ENCODE measurements around the gene ZFP1.

ZFP1 gene

GRCh38 chr16:75192606-75193264, 44.4 kb downstream of the ZFP1 start:
- Histone ChIP-seq H3K9ac (ENCODE audit: low read depth in 1 of 2, low read length in 2 of 2) (no peak overlapping the region), H3K4me1 (ENCODE audit: control insufficient read depth in 1 of 2, insufficient read depth in 2 of 2, low read length in 2 of 2) (no peaks in the 10 kb centered on the region), H3K27me3 (ENCODE audit: control insufficient read depth in 1 of 2, insufficient read depth in 2 of 2, low read length in 2 of 2) (peaks cover 6% of the 10 kb centered on the region in 2 donors), H3K4me3 (ENCODE audit: low read depth in 1 of 2, low read length in 2 of 2) (no peak overlapping the region), H3K27ac (ENCODE audit: low read depth, low read length) (no peak overlapping the region), H3K9me3 (ENCODE audit: control insufficient read depth in 1 of 2, low read length in 2 of 2) (no peaks in the 10 kb centered on the region), H3K36me3 (ENCODE audit: control insufficient read depth in 1 of 2, insufficient read depth in 2 of 2, low read length in 2 of 2) (no peaks in the 10 kb centered on the region)

- Histone ChIP-seq H3K4me1 (ENCODE audit: control insufficient read depth in 1 of 2, insufficient read depth in 2 of 2, low read length in 2 of 2) (no peaks in the 10 kb centered on the region), H3K36me3 (ENCODE audit: control insufficient read depth in 1 of 2, insufficient read depth in 2 of 2, low read length in 2 of 2) (no peaks in the 10 kb centered on the region), H3K27me3 (ENCODE audit: control insufficient read depth in 1 of 2, insufficient read depth in 2 of 2, low read length in 2 of 2) (peaks cover 11 to 12% of the 10 kb centered on the region in 2 donors), H3K9ac (ENCODE audit: low read depth in 1 of 2, low read length in 2 of 2) (no peak overlapping the region), H3K27ac (ENCODE audit: low read depth, low read length) (no peak overlapping the region), H3K9me3 (ENCODE audit: control insufficient read depth in 1 of 2, low read length in 2 of 2) (no peaks in the 10 kb centered on the region), H3K4me3 (ENCODE audit: low read depth in 1 of 2, low read length in 2 of 2) (no peak overlapping the region)
These were observed 44.9 kb downstream of the ZFP1 start for GRCh38 chr16:75193265-75193650.

GRCh38 chr16:75193730-75194444, 45.6 kb downstream of the ZFP1 start:
- peaks cover 13% of the 10 kb centered on the region in 2 donors for H3K27me3 ChIP-seq (ENCODE audit: control insufficient read depth in 1 of 2, insufficient read depth in 2 of 2, low read length in 2 of 2)
- H3K9me3 ChIP-seq (ENCODE audit: control insufficient read depth in 1 of 2, low read length in 2 of 2): no peaks in the 10 kb centered on the region
- H3K4me1 ChIP-seq (ENCODE audit: control insufficient read depth in 1 of 2, insufficient read depth in 2 of 2, low read length in 2 of 2): no peaks in the 10 kb centered on the region
- no peak overlapping the region for H3K9ac ChIP-seq (ENCODE audit: low read depth in 1 of 2, low read length in 2 of 2)
- no peaks in the 10 kb centered on the region for H3K36me3 ChIP-seq (ENCODE audit: control insufficient read depth in 1 of 2, insufficient read depth in 2 of 2, low read length in 2 of 2)
- H3K27ac ChIP-seq (ENCODE audit: low read depth, low read length): no peak overlapping the region
- H3K4me3 ChIP-seq (ENCODE audit: low read depth in 1 of 2, low read length in 2 of 2): no peak overlapping the region

- H3K36me3 ChIP-seq (ENCODE audit: control insufficient read depth in 1 of 2, insufficient read depth in 2 of 2, low read length in 2 of 2): no peaks in the 10 kb centered on the region
- H3K27me3 ChIP-seq (ENCODE audit: control insufficient read depth in 1 of 2, insufficient read depth in 2 of 2, low read length in 2 of 2): peaks cover 13% of the 10 kb centered on the region in 2 donors
- no peak overlapping the region for H3K9ac ChIP-seq (ENCODE audit: low read depth in 1 of 2, low read length in 2 of 2)
- H3K4me1 ChIP-seq (ENCODE audit: control insufficient read depth in 1 of 2, insufficient read depth in 2 of 2, low read length in 2 of 2): no peaks in the 10 kb centered on the region
- H3K27ac ChIP-seq (ENCODE audit: low read depth, low read length): no peak overlapping the region
- H3K4me3 ChIP-seq (ENCODE audit: low read depth in 1 of 2, low read length in 2 of 2): no peak overlapping the region
- H3K9me3 ChIP-seq (ENCODE audit: control insufficient read depth in 1 of 2, low read length in 2 of 2): no peaks in the 10 kb centered on the region
These were observed 47.8 kb downstream of the ZFP1 start for GRCh38 chr16:75195811-75196790.

GRCh38 chr16:75196836-75197235, 48.5 kb downstream of the ZFP1 start:
- H3K4me1 ChIP-seq (ENCODE audit: control insufficient read depth in 1 of 2, insufficient read depth in 2 of 2, low read length in 2 of 2): no peaks in the 10 kb centered on the region
- H3K27me3 ChIP-seq (ENCODE audit: control insufficient read depth in 1 of 2, insufficient read depth in 2 of 2, low read length in 2 of 2): peaks cover 13% of the 10 kb centered on the region in 2 donors
- no peaks in the 10 kb centered on the region for H3K9me3 ChIP-seq (ENCODE audit: control insufficient read depth in 1 of 2, low read length in 2 of 2)
- no peak overlapping the region for H3K4me3 ChIP-seq (ENCODE audit: low read depth in 1 of 2, low read length in 2 of 2)
- no peak overlapping the region for H3K27ac ChIP-seq (ENCODE audit: low read depth, low read length)
- H3K36me3 ChIP-seq (ENCODE audit: control insufficient read depth in 1 of 2, insufficient read depth in 2 of 2, low read length in 2 of 2): no peaks in the 10 kb centered on the region
- no peak overlapping the region for H3K9ac ChIP-seq (ENCODE audit: low read depth in 1 of 2, low read length in 2 of 2)

GRCh38 chr16:75197522-75198134, 49.3 kb downstream of the ZFP1 start:
- Histone ChIP-seq H3K36me3 (ENCODE audit: control insufficient read depth in 1 of 2, insufficient read depth in 2 of 2, low read length in 2 of 2) (no peaks in the 10 kb centered on the region), H3K4me1 (ENCODE audit: control insufficient read depth in 1 of 2, insufficient read depth in 2 of 2, low read length in 2 of 2) (no peaks in the 10 kb centered on the region), H3K9ac (ENCODE audit: low read depth in 1 of 2, low read length in 2 of 2) (no peak overlapping the region), H3K9me3 (ENCODE audit: control insufficient read depth in 1 of 2, low read length in 2 of 2) (no peaks in the 10 kb centered on the region), H3K27me3 (ENCODE audit: control insufficient read depth in 1 of 2, insufficient read depth in 2 of 2, low read length in 2 of 2) (peaks cover 13% of the 10 kb centered on the region in 2 donors), H3K4me3 (ENCODE audit: low read depth in 1 of 2, low read length in 2 of 2) (no peak overlapping the region), H3K27ac (ENCODE audit: low read depth, low read length) (no peak overlapping the region)

- no peak overlapping the region for H3K4me3 ChIP-seq (ENCODE audit: low read depth in 1 of 2, low read length in 2 of 2)
- H3K9me3 ChIP-seq (ENCODE audit: control insufficient read depth in 1 of 2, low read length in 2 of 2): no peaks in the 10 kb centered on the region
- H3K9ac ChIP-seq (ENCODE audit: low read depth in 1 of 2, low read length in 2 of 2): no peak overlapping the region
- H3K27ac ChIP-seq (ENCODE audit: low read depth, low read length): no peak overlapping the region
- no peaks in the 10 kb centered on the region for H3K4me1 ChIP-seq (ENCODE audit: control insufficient read depth in 1 of 2, insufficient read depth in 2 of 2, low read length in 2 of 2)
- peaks cover 13% of the 10 kb centered on the region in 2 donors for H3K27me3 ChIP-seq (ENCODE audit: control insufficient read depth in 1 of 2, insufficient read depth in 2 of 2, low read length in 2 of 2)
- no peaks in the 10 kb centered on the region for H3K36me3 ChIP-seq (ENCODE audit: control insufficient read depth in 1 of 2, insufficient read depth in 2 of 2, low read length in 2 of 2)
These were observed 49.8 kb downstream of the ZFP1 start for GRCh38 chr16:75198135-75198600.

- Histone ChIP-seq H3K4me3 (ENCODE audit: low read depth in 1 of 2, low read length in 2 of 2) (no peak overlapping the region), H3K27me3 (ENCODE audit: control insufficient read depth in 1 of 2, insufficient read depth in 2 of 2, low read length in 2 of 2) (peaks cover 9 to 13% of the 10 kb centered on the region in 2 donors), H3K9me3 (ENCODE audit: control insufficient read depth in 1 of 2, low read length in 2 of 2) (no peaks in the 10 kb centered on the region), H3K4me1 (ENCODE audit: control insufficient read depth in 1 of 2, insufficient read depth in 2 of 2, low read length in 2 of 2) (no peaks in the 10 kb centered on the region), H3K9ac (ENCODE audit: low read depth in 1 of 2, low read length in 2 of 2) (no peak overlapping the region), H3K27ac (ENCODE audit: low read depth, low read length) (no peak overlapping the region), H3K36me3 (ENCODE audit: control insufficient read depth in 1 of 2, insufficient read depth in 2 of 2, low read length in 2 of 2) (no peaks in the 10 kb centered on the region)
These were observed 53.8 kb downstream of the ZFP1 start for GRCh38 chr16:75202069-75202590.

GRCh38 chr16:75203096-75203495, 54.8 kb downstream of the ZFP1 start:
- no peaks in the 10 kb centered on the region for H3K4me1 ChIP-seq (ENCODE audit: control insufficient read depth in 1 of 2, insufficient read depth in 2 of 2, low read length in 2 of 2)
- no peak overlapping the region for H3K9ac ChIP-seq (ENCODE audit: low read depth in 1 of 2, low read length in 2 of 2)
- H3K27ac ChIP-seq (ENCODE audit: low read depth, low read length): no peak overlapping the region
- no peaks in the 10 kb centered on the region for H3K36me3 ChIP-seq (ENCODE audit: control insufficient read depth in 1 of 2, insufficient read depth in 2 of 2, low read length in 2 of 2)
- no peak overlapping the region for H3K4me3 ChIP-seq (ENCODE audit: low read depth in 1 of 2, low read length in 2 of 2)
- no peaks in the 10 kb centered on the region for H3K9me3 ChIP-seq (ENCODE audit: control insufficient read depth in 1 of 2, low read length in 2 of 2)
- H3K27me3 ChIP-seq (ENCODE audit: control insufficient read depth in 1 of 2, insufficient read depth in 2 of 2, low read length in 2 of 2): peaks cover 3 to 4% of the 10 kb centered on the region in 2 donors
